Pulmonary artery endothelial cell (primary cell): ENCODE measurements around the gene GLRX. TPM values are rescaled to one million over a fixed set of nuclear protein-coding genes. Genes with fewer than 3 reads are reported as not detected.
A peak's percentile ranks its signal among the peaks of the same experiment; 100 is the strongest.

Experiments
- DNase-seq: peaks from one replicate; pipeline ENCODE4 v3.0.0-alpha.2; 2011; ENCODE audit warnings: low read depth, low spot score
- total RNA-seq: library from RNA; depleted of rRNA; stranded (reverse); fragments of >200 nt; gene quantifications from 2 replicates; pipeline ENCODE4 v1.2.3, GENCODE V29; 2014

The GLRX gene
- total RNA-seq, 1 donor from 2014 or later, result 18.9 TPM

- DNase-seq, result no peak
These were observed 40.3 kb downstream of the GLRX start for GRCh38 chr5:95782181-95782580.

- DNase-seq, result peak; percentile 43
These were observed 41.4 kb downstream of the GLRX start for GRCh38 chr5:95781101-95781583.

- no peak for DNase-seq
These were observed 41.9 kb downstream of the GLRX start for GRCh38 chr5:95780597-95780996.

GRCh38 chr5:95779611-95780010 lies 42.9 kb downstream of the GLRX start:
- DNase-seq, result no peak

GRCh38 chr5:95778713-95779436 lies 43.7 kb downstream of the GLRX start:
- no peak for DNase-seq

GRCh38 chr5:95777441-95777840 lies 45.1 kb downstream of the GLRX start:
- no peak for DNase-seq

GRCh38 chr5:95773335-95774059 lies 49.0 kb downstream of the GLRX start:
- DNase-seq, result no peak

- no peak for DNase-seq
These were observed 50.6 kb downstream of the GLRX start for GRCh38 chr5:95771892-95772291.

GRCh38 chr5:95770830-95771708 lies 51.5 kb downstream of the GLRX start:
- no peak for DNase-seq

- DNase-seq, result no peak
These were observed 53.8 kb downstream of the GLRX start for GRCh38 chr5:95768731-95769130.

GRCh38 chr5:95763941-95764340 lies 58.6 kb downstream of the GLRX start:
- no peak for DNase-seq

Other genes with a start within 250 kb of the GLRX start
- gene GPR150, start 202.6 kb downstream of the GLRX start, total RNA-seq, result 0.20 and 0.32 TPM in 2 replicates
- 1.3 and 1.8 TPM in 2 replicates for gene RFESD, start 175.9 kb downstream of the GLRX start, total RNA-seq
- 0.11 and 0.13 TPM in 2 replicates for gene SPATA9, start 139.7 kb downstream of the GLRX start, total RNA-seq
- 66.7 and 66.9 TPM in 2 replicates for gene RHOBTB3, start 91.4 kb downstream of the GLRX start, total RNA-seq
- 18.5 and 21.0 TPM in 2 replicates for gene ELL2, start 139.1 kb upstream of the GLRX start, total RNA-seq